Lower leg skin (tissue), 3 donors: Measurements from ENCODE around the gene OLFM2.
"Not testable (repeated sequence)": the region's sequence is repeated elsewhere in the genome, so short reads cannot be mapped to it uniquely, and the experiment has no call there.

Experiments used
- CTCF ChIP-seq, 3 donors: fragments of 450-650 bp; IDR thresholded peaks; one replicate each; pipeline ENCODE4 v1.5.1; 2016; ENCODE audit warnings: antibody characterized with exemption in 3 of 3, mild to moderate bottlenecking in 3 of 3, moderate library complexity in 2 of 3
- POLR2A ChIP-seq, 2 donors: fragments of 450-650 bp; IDR thresholded peaks; one replicate each; pipeline ENCODE4 v1.6.1; 2016 to 2017; ENCODE audit warnings: antibody characterized with exemption in 2 of 2, mild to moderate bottlenecking in 1 of 2, moderate library complexity in 1 of 2

GRCh38 chr19:9922782-9923379, 13.4 kb downstream of the OLFM2 start:
- not testable (repeated sequence) for TF ChIP-seq POLR2A, CTCF (IDR thresholded peaks at IDR 0.05)
